Activated naive CD4-positive, alpha-beta T cell treated with Interleukin-2 at 50 U/mL for 16 hours (primary cell): ENCODE measurements around the gene CCDC194.

Source experiments
- DNase-seq: peaks from one replicate; pipeline ENCODE4 v3.0.0-alpha.2; 2020

The CCDC194 gene

GRCh38 chr19:17393914-17394313 is at the start of gene CCDC194:
Gene CCDC194, minus strand, starts transcription at chr19:17394196. Its CDS starts 38 bp downstream, at chr19:17394158.
- no peak for DNase-seq

GRCh38 chr19:17441241-17442021 is 47.4 kb upstream of the CCDC194 start:
- DNase-seq, result peak; percentile 17

- no peak for DNase-seq
Observed at GRCh38 chr19:17436874-17437267, 42.9 kb upstream of the CCDC194 start.

GRCh38 chr19:17436094-17436873 is 42.3 kb upstream of the CCDC194 start:
- DNase-seq, result no peak

GRCh38 chr19:17435218-17435617 is 41.2 kb upstream of the CCDC194 start:
- no peak for DNase-seq

GRCh38 chr19:17431417-17431816 is 37.4 kb upstream of the CCDC194 start:
- no peak for DNase-seq

- DNase-seq, result no peak
Observed at GRCh38 chr19:17429641-17430113, 35.7 kb upstream of the CCDC194 start.

- DNase-seq, result peak; percentile 15
Observed at GRCh38 chr19:17424743-17425365, 30.9 kb upstream of the CCDC194 start.

GRCh38 chr19:17423429-17424208 is 29.6 kb upstream of the CCDC194 start:
- no peak for DNase-seq

GRCh38 chr19:17421942-17422341 is 27.9 kb upstream of the CCDC194 start:
- no peak for DNase-seq

- DNase-seq, result peak; percentile 27
Observed at GRCh38 chr19:17420475-17420924, 26.5 kb upstream of the CCDC194 start.

- peak; percentile 96 for DNase-seq
Observed at GRCh38 chr19:17419621-17420474, 25.9 kb upstream of the CCDC194 start, which contains the start of gene MVB12A. Gene MVB12A, plus strand, starts transcription at chr19:17420047. Its CDS starts 89 bp downstream, at chr19:17420136.

- no peak for DNase-seq
Observed at GRCh38 chr19:17419154-17419620, 25.2 kb upstream of the CCDC194 start.

GRCh38 chr19:17418710-17419109 is 24.7 kb upstream of the CCDC194 start:
- no peak for DNase-seq

- DNase-seq, result no peak
Observed at GRCh38 chr19:17415121-17415520, 21.1 kb upstream of the CCDC194 start.

GRCh38 chr19:17414097-17414496 is 20.1 kb upstream of the CCDC194 start:
- no peak for DNase-seq

- no peak for DNase-seq
Observed at GRCh38 chr19:17411801-17412200, 17.8 kb upstream of the CCDC194 start.

GRCh38 chr19:17409990-17410389 is 16.0 kb upstream of the CCDC194 start:
- DNase-seq, result no peak

GRCh38 chr19:17406887-17407196 is 12.8 kb upstream of the CCDC194 start:
- DNase-seq, result no peak

- DNase-seq, result peak; percentile 13
Observed at GRCh38 chr19:17406046-17406886, 12.3 kb upstream of the CCDC194 start.
